ENCODE data around the gene ELOVL2.
"Not testable (repeated sequence)": the region's sequence is repeated elsewhere in the genome, so short reads cannot be mapped to it uniquely, and the experiment has no call there.

ELOVL2 gene

GRCh38 chr6:11043961-11044711, at the start of gene ELOVL2:
Gene ELOVL2 (minus strand): TSS chr6:11044305. CDS start chr6:11044230, 75 bp downstream.
- DNase-seq: peak in 1 of 2 experiments; percentile 30

DNA sequence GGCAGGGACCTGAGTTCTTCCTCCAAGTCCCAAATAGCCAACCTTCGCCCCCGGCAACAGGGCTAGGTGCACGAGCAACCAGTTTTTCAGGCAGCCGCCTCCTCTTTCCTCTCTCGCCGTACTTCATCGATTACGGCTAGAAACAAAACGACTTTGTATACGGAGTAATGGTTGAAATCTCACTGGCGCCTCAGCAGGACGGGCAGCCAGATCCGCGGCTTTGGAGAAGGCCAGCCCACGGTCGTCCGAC, 49.2 kb upstream of the ELOVL2 start:
- no peak for DNase-seq

DNA sequence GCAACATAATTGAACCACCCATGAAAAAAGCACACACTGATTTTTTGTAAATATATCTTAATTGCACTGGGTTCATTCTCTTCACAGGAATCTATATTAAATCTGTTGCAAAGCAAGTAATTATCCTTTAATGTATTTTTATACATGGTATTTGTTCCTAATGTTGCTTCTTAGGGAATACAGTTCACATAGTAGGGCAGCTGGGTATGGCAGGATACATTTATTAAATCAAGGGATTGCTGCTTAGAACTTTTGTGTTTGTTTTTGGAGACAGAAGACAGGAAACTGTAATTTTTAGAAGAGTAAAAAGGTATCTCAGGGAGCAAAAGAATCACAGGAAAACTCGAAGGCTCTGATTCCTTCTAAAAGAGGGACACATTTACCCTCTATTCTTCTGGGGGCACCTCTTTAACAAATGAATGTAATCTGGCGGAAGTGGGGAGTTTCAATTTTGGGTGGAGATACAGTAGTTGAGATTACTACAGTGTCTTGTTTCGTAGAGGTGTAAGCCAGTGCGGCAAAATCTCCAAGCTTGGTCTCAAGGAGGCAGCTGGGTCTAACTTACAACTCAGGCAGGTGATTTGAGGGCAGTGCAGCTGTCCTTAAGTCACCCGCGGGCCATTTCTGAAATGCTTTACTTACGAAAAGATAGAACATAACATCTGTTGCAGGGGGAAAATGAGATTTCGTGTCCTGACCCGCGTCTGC, 48.7 kb upstream of the ELOVL2 start:
- no peak for DNase-seq

DNA sequence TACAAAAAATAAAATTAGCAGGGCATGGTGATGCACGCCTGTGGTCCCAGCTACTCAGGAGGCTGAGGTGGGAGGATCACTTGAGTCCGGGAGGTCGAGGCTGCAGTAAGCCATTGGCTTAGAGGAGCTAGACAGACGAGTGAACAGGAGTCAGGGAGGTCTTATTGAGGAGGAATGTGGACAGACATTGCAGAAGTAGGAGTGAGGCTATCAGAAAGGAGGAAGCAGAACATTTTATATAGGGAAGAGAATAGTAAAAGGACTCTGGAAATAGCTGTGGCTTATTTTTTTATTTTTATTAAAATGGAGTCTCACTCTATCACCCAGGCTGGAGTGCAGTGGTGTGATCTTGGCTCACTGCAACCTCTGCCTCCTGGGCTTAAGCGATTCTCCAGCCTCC, 47.0 kb upstream of the ELOVL2 start:
- not testable (repeated sequence) for DNase-seq

GRCh38 chr6:11089695-11090094, 45.6 kb upstream of the ELOVL2 start:
- DNase-seq: no peak

DNA sequence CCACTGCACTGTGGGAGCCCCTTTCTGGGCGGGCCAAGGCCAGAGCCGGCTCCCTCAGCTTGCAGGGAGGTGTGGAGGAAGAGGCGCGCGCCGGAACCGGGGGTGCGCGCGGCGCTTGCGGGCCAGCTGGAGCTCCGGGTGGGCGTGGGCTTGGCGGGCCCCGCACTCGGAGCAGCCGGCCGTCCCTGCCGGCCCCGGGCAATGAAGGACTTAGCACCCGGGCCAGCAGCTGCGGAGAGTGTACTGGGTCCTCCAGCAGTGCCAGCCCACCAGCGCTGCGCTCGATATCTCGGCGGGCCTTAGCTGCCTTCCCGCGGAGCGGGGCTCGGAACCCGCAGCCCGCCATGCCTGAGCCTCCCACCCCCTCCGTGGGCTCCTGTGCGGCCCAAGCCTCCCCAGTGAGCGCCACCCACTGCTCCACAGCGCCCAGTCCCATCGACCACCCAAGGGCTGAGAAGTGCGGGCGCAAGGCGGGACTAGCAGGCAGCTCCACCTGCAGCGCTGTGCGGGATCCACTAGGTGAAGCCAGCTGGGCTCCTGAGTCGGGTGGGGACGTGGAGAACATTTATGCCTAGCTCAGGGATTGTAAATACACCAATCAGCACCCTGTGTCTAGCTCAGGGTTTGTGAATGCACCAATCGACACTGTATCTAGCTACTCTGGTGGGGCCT, 43.2 kb upstream of the ELOVL2 start:
- not testable (repeated sequence) for DNase-seq

GRCh38 chr6:11085758-11086435, 41.8 kb upstream of the ELOVL2 start:
- no peak for DNase-seq

DNA sequence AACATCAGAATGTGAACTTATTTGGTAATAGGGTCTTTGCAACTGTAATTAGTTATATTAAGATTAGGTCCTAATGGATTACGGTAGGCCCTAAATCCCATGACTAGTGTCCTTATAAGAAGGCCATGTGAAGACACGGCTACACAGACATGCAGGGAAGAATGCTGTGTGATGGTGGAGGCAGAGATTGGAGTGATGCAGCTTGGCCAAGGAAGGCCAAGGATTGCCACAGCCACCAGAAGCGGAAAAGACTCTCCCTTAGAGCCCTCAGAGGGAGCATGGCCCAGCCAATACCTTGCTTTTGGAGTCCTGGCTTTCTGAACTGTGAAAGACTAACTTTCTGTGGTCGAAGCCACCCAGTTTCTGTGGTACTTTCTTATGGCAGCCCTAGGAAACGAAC, 39.9 kb upstream of the ELOVL2 start:
- DNase-seq: no peak

- DNase-seq: no peak
Measured at GRCh38 chr6:11083491-11083890, 39.4 kb upstream of the ELOVL2 start.

DNA sequence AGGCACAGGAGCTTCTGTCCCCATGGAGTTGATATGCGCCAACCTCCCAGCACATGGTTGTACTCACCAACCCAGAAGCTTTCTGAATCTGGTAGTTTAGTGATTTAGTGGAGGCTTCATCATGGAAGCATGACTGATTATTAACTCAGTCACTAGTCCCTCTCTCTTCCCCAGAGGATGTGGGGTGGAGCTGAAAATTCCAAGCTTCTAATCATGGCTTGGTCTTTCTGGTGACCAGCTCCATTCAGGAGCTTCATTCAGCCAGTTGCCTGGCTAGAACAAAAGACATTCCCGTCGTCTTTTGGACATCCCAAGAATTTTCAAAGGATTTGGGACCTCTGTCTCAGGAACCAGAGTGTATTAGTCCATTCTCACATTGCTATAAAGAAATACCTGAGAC, 36.2 kb upstream of the ELOVL2 start:
- no peak for DNase-seq

DNA sequence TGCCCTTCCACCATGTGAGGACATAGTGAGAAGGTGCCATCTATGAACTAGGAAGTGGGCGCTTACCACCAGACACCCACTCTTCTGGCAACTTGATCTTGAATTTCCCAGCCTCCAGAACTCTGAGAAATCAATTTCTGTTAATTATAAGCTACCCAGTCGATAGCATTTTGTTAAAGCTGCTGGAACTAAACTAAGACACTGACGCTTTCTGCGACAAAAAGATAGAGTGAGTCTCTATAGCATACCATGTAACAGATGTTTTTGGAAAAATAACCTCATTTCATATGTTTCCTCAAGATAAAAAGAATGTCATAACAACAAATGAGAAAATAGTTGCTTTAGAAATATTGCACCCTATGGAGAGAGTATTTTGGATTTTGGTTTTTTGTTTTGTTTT, 34.2 kb upstream of the ELOVL2 start:
- no peak for DNase-seq

GRCh38 chr6:11076540-11076939, 32.4 kb upstream of the ELOVL2 start:
- no peak for DNase-seq

DNA sequence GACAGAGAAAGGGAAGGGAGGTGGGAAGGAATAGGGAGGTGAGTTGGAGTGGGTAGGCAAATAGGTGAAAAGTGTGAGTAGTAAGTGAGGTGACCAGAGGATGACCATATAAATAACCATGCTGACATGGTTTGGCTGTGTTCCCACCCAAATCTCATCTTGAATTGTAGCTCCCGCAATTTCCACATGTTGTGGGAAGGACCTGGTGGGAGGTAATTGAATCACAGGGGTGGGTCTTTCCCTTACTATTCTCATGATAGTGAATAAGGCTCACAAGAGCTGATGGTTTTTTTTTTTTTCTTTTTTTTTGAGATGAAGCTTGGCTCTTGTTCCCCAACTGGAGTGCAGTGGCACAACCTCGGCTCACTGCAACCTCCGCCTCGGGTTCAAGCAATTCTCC, 28.0 kb upstream of the ELOVL2 start:
- no peak for DNase-seq

GRCh38 chr6:11069760-11070159, 25.7 kb upstream of the ELOVL2 start:
- DNase-seq: no peak

DNA sequence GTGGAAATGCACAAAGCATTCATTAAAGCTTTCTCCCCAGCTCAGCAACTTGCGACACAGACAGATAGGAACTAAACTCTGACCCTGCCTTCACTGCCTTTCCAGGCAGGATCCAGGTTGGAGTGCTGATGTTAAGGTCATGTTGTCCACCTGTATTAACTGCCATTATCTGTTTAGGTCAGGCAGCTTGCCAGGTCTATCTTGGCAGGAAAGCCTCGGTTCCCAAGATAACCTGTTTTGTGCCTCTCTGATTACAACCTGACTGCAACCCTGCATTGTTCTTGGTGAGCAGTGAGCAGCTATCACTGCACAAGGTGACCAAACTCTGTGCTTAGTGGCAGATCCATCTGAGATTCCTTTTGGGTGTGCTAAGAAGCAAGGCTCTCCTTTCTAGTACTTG, 23.2 kb upstream of the ELOVL2 start:
- DNase-seq: no peak

- DNase-seq: no peak
Measured at GRCh38 chr6:11066505-11067347, 22.6 kb upstream of the ELOVL2 start.

- no peak for DNase-seq
Measured at GRCh38 chr6:11065436-11066202, 21.5 kb upstream of the ELOVL2 start.

- no peak for DNase-seq
Measured at GRCh38 chr6:11064836-11065235, 20.7 kb upstream of the ELOVL2 start.

DNA sequence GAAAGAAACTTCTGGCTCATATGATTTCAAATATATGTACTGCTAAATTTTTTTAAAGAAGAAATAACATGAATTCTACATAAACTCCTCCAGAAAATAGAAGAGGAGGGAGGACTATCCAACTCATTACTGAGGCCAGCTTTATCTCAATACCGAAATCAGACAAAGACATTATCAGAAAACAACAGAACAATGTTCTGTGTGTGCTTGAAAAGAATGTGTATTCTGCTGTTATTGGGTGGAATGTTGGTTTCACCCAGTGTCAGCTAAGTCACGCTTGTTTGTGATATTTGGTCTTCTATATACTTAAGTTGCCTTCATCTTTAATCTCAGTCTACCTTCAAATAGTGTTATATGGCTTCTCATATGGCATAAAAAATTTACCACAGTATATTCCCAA, 18.6 kb upstream of the ELOVL2 start:
- DNase-seq: no peak

DNA sequence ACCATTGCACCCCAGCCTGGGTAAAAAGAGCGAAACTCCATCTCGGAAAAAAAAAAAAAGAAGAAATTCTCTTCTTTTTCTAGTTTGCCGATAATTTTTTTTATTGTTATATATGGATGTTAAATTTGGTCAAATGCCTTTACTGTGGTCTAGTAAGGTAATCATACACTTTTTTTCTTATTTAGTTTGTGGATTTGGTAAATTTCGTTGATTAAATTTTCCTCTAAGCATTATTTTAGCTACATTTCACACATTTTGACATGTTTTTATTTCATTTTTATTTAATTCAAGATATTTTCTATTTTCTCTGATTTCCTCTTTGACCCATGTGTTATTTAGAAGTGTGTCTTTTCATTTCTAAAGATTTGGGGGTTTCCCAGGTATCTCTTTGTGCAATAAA, 18.0 kb upstream of the ELOVL2 start:
- DNase-seq: no peak

DNA sequence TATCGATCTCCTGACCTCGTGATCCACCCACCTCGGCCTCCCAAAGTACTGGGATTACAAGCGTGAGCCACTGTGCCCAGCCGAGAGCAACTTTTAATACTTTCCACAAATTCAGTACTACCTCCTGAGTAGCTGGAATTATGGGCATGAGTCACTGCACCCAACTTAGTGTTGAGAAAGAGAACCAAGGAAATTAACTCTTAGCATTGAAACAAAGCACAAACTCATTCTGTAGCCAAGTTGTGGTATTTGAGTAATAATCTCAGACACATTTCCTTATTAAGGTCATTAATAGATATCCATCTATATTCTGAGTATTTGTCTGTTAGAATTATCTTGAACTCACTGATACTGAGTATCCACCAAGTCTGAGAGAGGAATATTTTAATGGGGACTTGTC, 14.3 kb upstream of the ELOVL2 start:
- DNase-seq: no peak

GRCh38 chr6:11056871-11057270, 12.8 kb upstream of the ELOVL2 start:
- DNase-seq: no peak

All from stimulated activated CD4-positive, alpha-beta T cell treated with anti-CD3 and anti-CD28 coated beads, Interleukin-4, amount 100 ng/mL, for 4 hours (primary cell).